ENCODE data around the gene LIN37.
"Not testable (repeated sequence)": the region's sequence is repeated elsewhere in the genome, so short reads cannot be mapped to it uniquely, and the experiment has no call there.

Gene LIN37

GRCh38 chr19:35722461-35722860 is 25.9 kb upstream of the LIN37 start:
- Histone ChIP-seq H3K9me3 (replicated peaks; ENCODE audit: low read length) (no peaks in the 10 kb centered on the region), H3K36me3 (ENCODE audit: insufficient read depth, low read length) (peaks cover 63% of the 10 kb centered on the region), H3K27me3 (ENCODE audit: control insufficient read depth, insufficient read depth, low read length) (no peaks in the 10 kb centered on the region), H3K4me2 (ENCODE audit: low read length) (no peak overlapping the region), H3K9ac (ENCODE audit: low read depth, low read length) (no peak overlapping the region), H3K4me1 (ENCODE audit: control insufficient read depth, insufficient read depth, low read length) (peaks cover 9% of the 10 kb centered on the region), H3K4me3 (ENCODE audit: low read length) (no peak overlapping the region)

GRCh38 chr19:35722897-35723296 is 25.5 kb upstream of the LIN37 start:
- Histone ChIP-seq H3K36me3 (ENCODE audit: insufficient read depth, low read length) (peaks cover 68% of the 10 kb centered on the region), H3K4me1 (ENCODE audit: control insufficient read depth, insufficient read depth, low read length) (peaks cover 9% of the 10 kb centered on the region), H3K4me2 (ENCODE audit: low read length) (no peak overlapping the region), H3K4me3 (ENCODE audit: low read length) (no peak overlapping the region), H3K9me3 (replicated peaks; ENCODE audit: low read length) (no peaks in the 10 kb centered on the region), H3K27me3 (ENCODE audit: control insufficient read depth, insufficient read depth, low read length) (no peaks in the 10 kb centered on the region), H3K9ac (ENCODE audit: low read depth, low read length) (no peak overlapping the region)

GRCh38 chr19:35723671-35724070 is 24.7 kb upstream of the LIN37 start:
- peaks cover 9% of the 10 kb centered on the region for H3K4me1 ChIP-seq (ENCODE audit: control insufficient read depth, insufficient read depth, low read length)
- no peaks in the 10 kb centered on the region for H3K9me3 ChIP-seq (replicated peaks; ENCODE audit: low read length)
- H3K4me2 ChIP-seq (ENCODE audit: low read length) = no peak overlapping the region
- no peak overlapping the region for H3K9ac ChIP-seq (ENCODE audit: low read depth, low read length)
- no peaks in the 10 kb centered on the region for H3K27me3 ChIP-seq (ENCODE audit: control insufficient read depth, insufficient read depth, low read length)
- peaks cover 75% of the 10 kb centered on the region for H3K36me3 ChIP-seq (ENCODE audit: insufficient read depth, low read length)
- H3K4me3 ChIP-seq (ENCODE audit: low read length) = no peak overlapping the region

GRCh38 chr19:35724132-35724531 is 24.2 kb upstream of the LIN37 start:
- H3K4me3 ChIP-seq (ENCODE audit: low read length); H3K9ac ChIP-seq (ENCODE audit: low read depth, low read length); H3K9me3 ChIP-seq (replicated peaks; ENCODE audit: low read length); H3K27me3 ChIP-seq (ENCODE audit: control insufficient read depth, insufficient read depth, low read length); H3K4me2 ChIP-seq (ENCODE audit: low read length); H3K4me1 ChIP-seq (ENCODE audit: control insufficient read depth, insufficient read depth, low read length): not testable (repeated sequence)
- peaks cover 80% of the 10 kb centered on the region for H3K36me3 ChIP-seq (ENCODE audit: insufficient read depth, low read length)

- H3K36me3 ChIP-seq (ENCODE audit: insufficient read depth, low read length) = peaks cover 84% of the 10 kb centered on the region
- no peak overlapping the region for H3K9ac ChIP-seq (ENCODE audit: low read depth, low read length)
- no peaks in the 10 kb centered on the region for H3K27me3 ChIP-seq (ENCODE audit: control insufficient read depth, insufficient read depth, low read length)
- peaks cover under 1% of the 10 kb centered on the region for H3K4me1 ChIP-seq (ENCODE audit: control insufficient read depth, insufficient read depth, low read length)
- H3K9me3 ChIP-seq (replicated peaks; ENCODE audit: low read length) = no peaks in the 10 kb centered on the region
- H3K4me3 ChIP-seq (ENCODE audit: low read length) = no peak overlapping the region
- no peak overlapping the region for H3K4me2 ChIP-seq (ENCODE audit: low read length)
Observed at GRCh38 chr19:35724560-35724959, 23.8 kb upstream of the LIN37 start.

GRCh38 chr19:35725216-35725861 is 23.0 kb upstream of the LIN37 start:
- H3K36me3 ChIP-seq (ENCODE audit: insufficient read depth, low read length) = peaks cover 86% of the 10 kb centered on the region
- H3K9ac ChIP-seq (ENCODE audit: low read depth, low read length) = no peak overlapping the region
- no peaks in the 10 kb centered on the region for H3K4me1 ChIP-seq (ENCODE audit: control insufficient read depth, insufficient read depth, low read length)
- H3K9me3 ChIP-seq (replicated peaks; ENCODE audit: low read length) = no peaks in the 10 kb centered on the region
- H3K4me3 ChIP-seq (ENCODE audit: low read length) = no peak overlapping the region
- H3K27me3 ChIP-seq (ENCODE audit: control insufficient read depth, insufficient read depth, low read length) = no peaks in the 10 kb centered on the region
- no peak overlapping the region for H3K4me2 ChIP-seq (ENCODE audit: low read length)

- Histone ChIP-seq H3K27me3 (ENCODE audit: control insufficient read depth, insufficient read depth, low read length) (no peaks in the 10 kb centered on the region), H3K9me3 (replicated peaks; ENCODE audit: low read length) (no peaks in the 10 kb centered on the region), H3K36me3 (ENCODE audit: insufficient read depth, low read length) (peaks cover 91% of the 10 kb centered on the region), H3K4me1 (ENCODE audit: control insufficient read depth, insufficient read depth, low read length) (no peaks in the 10 kb centered on the region), H3K4me3 (ENCODE audit: low read length) (no peak overlapping the region), H3K9ac (ENCODE audit: low read depth, low read length) (no peak overlapping the region), H3K4me2 (ENCODE audit: low read length) (no peak overlapping the region)
Observed at GRCh38 chr19:35727053-35727955, 21.1 kb upstream of the LIN37 start.

GRCh38 chr19:35727956-35728706 is 20.2 kb upstream of the LIN37 start:
- no peaks in the 10 kb centered on the region for H3K27me3 ChIP-seq (ENCODE audit: control insufficient read depth, insufficient read depth, low read length)
- H3K4me3 ChIP-seq (ENCODE audit: low read length) = no peak overlapping the region
- no peaks in the 10 kb centered on the region for H3K4me1 ChIP-seq (ENCODE audit: control insufficient read depth, insufficient read depth, low read length)
- H3K36me3 ChIP-seq (ENCODE audit: insufficient read depth, low read length) = peaks cover 89% of the 10 kb centered on the region
- H3K9ac ChIP-seq (ENCODE audit: low read depth, low read length) = no peak overlapping the region
- no peak overlapping the region for H3K4me2 ChIP-seq (ENCODE audit: low read length)
- no peaks in the 10 kb centered on the region for H3K9me3 ChIP-seq (replicated peaks; ENCODE audit: low read length)

- Histone ChIP-seq H3K9ac (ENCODE audit: low read depth, low read length) (no peak overlapping the region), H3K4me3 (ENCODE audit: low read length) (no peak overlapping the region), H3K4me1 (ENCODE audit: control insufficient read depth, insufficient read depth, low read length) (no peaks in the 10 kb centered on the region), H3K27me3 (ENCODE audit: control insufficient read depth, insufficient read depth, low read length) (no peaks in the 10 kb centered on the region), H3K9me3 (replicated peaks; ENCODE audit: low read length) (no peaks in the 10 kb centered on the region), H3K4me2 (ENCODE audit: low read length) (no peak overlapping the region), H3K36me3 (ENCODE audit: insufficient read depth, low read length) (peaks cover 88% of the 10 kb centered on the region)
Observed at GRCh38 chr19:35729021-35729420, 19.4 kb upstream of the LIN37 start.

- Histone ChIP-seq H3K9me3 (replicated peaks; ENCODE audit: low read length) (no peaks in the 10 kb centered on the region), H3K36me3 (ENCODE audit: insufficient read depth, low read length) (peaks cover 90% of the 10 kb centered on the region), H3K4me1 (ENCODE audit: control insufficient read depth, insufficient read depth, low read length) (no peaks in the 10 kb centered on the region), H3K27me3 (ENCODE audit: control insufficient read depth, insufficient read depth, low read length) (no peaks in the 10 kb centered on the region), H3K9ac (ENCODE audit: low read depth, low read length) (no peak overlapping the region), H3K4me2 (ENCODE audit: low read length) (no peak overlapping the region), H3K4me3 (ENCODE audit: low read length) (no peak overlapping the region)
Observed at GRCh38 chr19:35729763-35730162, 18.6 kb upstream of the LIN37 start.

- no peaks in the 10 kb centered on the region for H3K9me3 ChIP-seq (replicated peaks; ENCODE audit: low read length)
- peaks cover 90% of the 10 kb centered on the region for H3K36me3 ChIP-seq (ENCODE audit: insufficient read depth, low read length)
- H3K4me3 ChIP-seq (ENCODE audit: low read length) = no peak overlapping the region
- H3K4me2 ChIP-seq (ENCODE audit: low read length) = no peak overlapping the region
- H3K27me3 ChIP-seq (ENCODE audit: control insufficient read depth, insufficient read depth, low read length) = no peaks in the 10 kb centered on the region
- no peaks in the 10 kb centered on the region for H3K4me1 ChIP-seq (ENCODE audit: control insufficient read depth, insufficient read depth, low read length)
- no peak overlapping the region for H3K9ac ChIP-seq (ENCODE audit: low read depth, low read length)
Observed at GRCh38 chr19:35730326-35730725, 18.1 kb upstream of the LIN37 start.
